ENCODE measurements around the gene F9.

DNA sequence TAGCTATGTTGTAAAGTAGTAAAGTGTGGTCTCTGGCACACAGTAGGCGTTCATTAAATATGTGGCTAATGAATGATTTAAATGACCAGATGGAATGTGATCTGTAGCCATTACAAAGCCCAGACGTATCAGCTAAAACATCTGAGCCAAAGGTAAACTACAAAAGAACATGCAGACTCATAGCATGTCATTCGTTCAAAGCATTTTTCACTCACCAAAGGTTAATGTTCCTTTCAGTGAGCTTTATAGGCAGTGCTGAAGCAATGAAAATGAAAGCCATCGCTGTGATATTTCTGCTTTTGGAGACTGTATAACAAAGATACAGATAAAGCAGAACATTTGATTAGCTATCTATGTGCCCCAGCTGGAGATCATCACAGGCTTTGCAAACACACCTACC lies 50.5 kb downstream of the F9 start:
- TF ChIP-seq CTCF (IDR thresholded peaks at IDR 0.05) (no peak), POLR2AphosphoS5 (IDR thresholded peaks at IDR 0.05; ENCODE audit: low read depth, low read length) (no peak), SIN3A (IDR thresholded peaks at IDR 0.05; ENCODE audit: borderline replicate concordance, insufficient read depth, low read depth, low read length) (no peak)
